Stimulated activated naive CD4-positive, alpha-beta T cell treated with Interleukin-2 at 50 U/mL for 16 hours (primary cell): ENCODE results near the gene ZNF254.
"Not testable (repeated sequence)": the region's sequence is repeated elsewhere in the genome, so short reads cannot be mapped to it uniquely, and the experiment has no call there.

Experiments
- DNase-seq: peaks from one replicate; lab custom pipeline; 2025; lab: John Stamatoyannopoulos, UW

Gene ZNF254

DNA sequence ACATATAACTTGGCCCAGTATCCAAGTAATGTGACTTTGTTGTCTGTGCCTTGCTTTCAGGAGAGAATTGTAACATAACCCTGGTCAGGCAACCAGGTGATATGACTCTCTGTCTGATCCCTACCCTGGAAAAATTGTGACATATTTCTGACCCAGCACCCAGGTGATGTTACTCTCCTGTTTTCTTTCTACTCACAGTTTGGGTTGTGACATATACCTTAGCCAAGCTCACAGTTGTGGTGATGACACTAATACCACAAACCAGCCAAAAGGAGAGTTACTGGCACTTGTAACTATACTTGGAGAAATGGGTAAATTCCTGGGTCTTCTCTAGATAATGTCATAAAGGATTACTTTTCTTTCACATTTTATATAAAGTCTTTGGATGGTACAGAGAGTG, 14.3 kb upstream of the ZNF254 start:
- no peak for DNase-seq

DNA sequence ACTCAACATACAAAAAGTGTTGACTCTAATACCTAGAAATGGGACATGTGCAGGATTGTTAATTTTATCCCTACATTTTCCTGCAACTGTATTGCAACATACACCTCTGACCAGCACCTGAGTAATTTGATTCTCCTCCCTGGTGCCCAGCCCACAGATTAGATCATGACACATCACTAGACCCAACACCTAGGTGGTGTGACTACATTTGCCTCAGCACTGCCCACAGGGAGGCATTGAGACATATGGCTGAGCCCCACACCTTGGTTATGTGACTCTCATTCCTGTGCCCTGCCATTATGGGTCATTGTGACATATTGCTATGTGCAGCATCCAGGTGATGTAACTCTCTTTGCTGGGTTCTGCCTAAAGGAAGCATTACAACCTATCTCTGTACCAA, 13.2 kb upstream of the ZNF254 start:
- DNase-seq: no peak

DNA sequence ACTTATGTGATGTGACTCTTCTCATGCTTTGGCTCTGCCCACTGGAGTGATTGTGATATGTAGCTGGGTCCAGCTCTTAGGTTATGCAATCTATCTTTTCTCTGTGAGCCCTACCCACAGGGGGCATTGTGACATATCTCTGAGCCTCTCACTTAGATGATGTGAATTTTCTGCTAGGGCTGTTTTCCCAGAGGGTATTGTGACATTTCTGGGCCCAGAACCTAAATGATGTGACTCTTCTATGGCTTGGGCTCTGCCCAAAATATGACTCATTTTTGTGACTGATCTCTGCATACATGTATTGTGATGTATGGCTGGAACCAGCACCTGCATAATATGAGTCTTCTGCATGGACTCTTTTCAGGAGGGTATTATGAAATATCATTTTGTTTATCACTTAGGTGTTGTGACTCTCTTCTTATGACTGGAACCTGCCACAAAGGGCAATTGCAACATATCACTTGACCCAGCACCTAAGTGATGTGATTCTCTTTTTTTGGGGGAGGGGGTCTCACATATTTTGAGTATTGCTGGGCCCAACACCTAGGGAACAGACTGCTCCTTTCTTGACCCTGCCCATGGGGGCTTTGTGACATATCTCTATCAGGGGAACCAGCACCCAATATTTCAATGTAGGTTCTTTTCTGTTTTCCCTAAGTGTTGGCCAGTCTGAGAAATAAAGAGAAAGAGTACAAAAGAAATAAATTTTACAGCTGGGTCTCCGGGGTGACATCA, 12.1 kb upstream of the ZNF254 start:
- no peak for DNase-seq

DNA sequence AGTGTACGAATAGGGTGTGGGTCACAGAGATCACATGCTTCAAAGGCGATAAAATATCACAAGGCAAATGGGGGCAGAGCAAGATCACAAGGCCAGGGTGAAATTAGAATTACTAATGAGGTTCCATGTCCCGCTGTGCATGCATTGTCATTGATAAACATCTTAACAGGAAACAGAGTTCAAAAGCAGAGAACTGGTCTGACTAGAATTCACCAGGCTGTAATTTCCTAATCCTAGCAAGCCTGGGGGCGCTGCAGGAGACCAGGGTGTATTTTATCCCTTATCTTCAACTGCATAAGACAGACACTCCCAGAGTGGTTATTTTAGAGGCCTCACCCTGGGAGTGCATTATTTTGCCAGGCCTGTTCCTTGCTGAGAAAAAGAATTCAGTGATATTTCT, 11.5 kb upstream of the ZNF254 start:
- DNase-seq: not testable (repeated sequence)

DNA sequence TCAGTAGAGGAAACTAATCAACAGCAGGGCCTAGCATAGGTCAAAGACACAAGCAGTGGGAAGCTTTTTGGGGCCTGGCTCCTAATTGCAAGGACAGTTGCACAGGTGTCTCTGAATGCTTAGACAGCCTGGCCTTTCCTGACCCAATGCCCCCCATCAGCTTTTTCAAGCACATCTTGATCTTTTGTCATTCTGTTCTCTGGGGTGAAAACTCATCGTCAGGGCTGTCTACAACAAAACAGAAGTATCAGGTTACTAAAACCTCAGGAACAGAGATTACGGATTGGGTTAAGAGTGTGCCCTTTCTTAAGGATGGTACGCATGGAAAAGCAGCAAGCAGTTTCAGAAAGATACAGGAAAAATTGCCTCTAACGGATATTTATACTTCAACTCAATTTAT, 8.3 kb upstream of the ZNF254 start:
- DNase-seq: no peak

DNA sequence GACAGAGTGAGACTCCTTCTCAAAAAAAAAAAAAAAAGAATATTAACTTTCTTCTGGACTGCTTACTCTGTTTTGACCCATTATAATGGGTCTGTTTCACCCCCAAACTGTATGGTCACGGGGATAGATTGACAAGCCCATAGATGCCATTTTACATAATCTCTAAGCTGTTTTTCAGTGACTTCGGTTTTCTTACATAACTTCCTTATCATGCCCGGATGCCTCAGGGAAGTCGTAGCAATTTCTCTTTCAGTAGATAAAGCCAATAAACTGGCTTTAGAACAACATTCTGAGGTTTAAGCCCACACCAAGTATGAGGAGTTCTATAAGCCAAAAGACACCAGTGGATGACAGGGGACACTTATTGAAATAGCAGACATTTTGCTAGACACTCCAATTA, 5.9 kb upstream of the ZNF254 start:
- DNase-seq: no peak

DNA sequence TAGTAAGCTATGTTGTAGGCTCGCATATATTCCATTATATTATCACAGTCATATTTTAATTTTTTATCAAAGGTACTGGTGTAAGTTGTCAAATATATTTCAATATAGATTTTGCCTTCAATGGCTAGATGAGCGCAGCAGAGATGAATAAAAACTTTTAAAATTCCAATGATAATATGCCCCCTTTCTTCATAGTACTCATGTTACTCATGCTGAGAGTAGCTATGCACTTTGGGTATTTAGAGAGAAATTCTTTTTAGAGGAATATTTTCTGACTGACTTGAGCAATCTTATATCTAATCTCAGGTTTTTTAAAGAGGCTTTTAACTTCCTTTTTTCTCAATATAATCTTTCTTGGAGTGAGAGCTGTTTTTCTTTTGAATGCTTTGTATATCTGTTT, 11.4 kb downstream of the ZNF254 start:
- no peak for DNase-seq

DNA sequence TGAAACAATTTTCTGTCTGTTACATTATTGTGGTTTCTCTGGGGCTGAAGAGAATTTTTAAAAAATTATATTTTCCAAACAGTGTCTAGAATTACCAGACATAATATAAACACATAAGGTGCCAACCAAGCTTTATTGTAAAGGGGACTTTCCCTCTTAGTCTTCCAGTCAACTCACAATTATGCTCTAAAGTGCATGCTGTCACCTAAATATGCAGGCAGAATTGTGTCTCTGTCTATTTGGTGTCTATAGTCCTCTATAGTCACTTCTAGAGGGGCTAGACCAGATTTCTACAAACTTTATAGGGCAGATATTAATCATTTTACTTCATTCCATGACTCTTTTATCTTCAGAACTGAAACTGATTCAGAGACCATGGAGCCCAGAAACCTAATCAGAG, 12.8 kb downstream of the ZNF254 start:
- DNase-seq: no peak

DNA sequence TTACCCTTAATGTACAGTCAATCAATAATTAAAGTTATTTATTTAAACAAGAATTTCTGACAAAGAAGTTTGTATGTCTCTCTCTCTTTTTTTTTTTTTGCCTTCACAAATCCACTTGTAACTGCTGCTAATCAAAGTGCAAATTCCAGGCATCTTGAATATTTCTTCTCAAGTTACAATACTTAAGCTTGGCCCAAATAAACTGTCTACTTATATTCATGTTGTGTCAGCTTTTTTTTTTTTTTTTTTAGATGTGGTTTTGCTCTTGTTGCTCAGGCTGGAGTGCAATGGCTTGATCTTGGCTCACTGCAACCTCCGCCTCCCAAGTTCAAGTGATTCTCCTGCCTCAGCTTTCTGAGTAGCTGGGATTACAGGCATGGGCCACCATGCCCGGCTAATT, 13.6 kb downstream of the ZNF254 start:
- not testable (repeated sequence) for DNase-seq

DNA sequence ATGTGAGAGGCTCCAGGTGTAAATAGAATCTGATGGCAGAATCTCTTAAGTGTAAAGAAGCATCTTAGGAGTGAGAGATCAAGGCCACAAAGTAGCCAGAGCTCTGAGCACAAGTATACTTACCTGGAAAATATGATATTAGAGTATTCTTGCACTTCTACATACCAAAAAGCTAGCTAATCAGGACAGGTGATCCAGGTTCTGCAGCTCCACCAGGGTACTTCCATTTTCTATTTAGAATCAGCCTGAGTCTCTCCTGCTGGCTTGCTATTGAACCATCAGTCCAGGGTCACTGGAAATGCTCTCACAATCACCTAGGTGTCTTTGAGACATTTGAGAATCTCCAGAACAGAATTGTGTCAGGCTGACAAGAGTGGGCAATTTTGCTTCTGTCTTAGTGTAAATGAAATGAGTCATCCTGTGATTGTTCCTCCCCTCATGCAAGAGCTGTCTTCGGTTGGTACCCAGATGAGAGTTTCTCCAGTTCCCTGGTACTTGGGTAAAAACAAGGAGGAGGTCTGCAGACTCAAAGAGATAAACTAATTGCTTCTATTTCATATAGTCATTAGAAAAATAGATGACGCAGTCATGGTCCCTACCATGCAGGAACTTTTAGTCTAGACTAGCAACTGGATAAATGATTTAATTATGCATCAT, 14.6 kb downstream of the ZNF254 start:
- no peak for DNase-seq

DNA sequence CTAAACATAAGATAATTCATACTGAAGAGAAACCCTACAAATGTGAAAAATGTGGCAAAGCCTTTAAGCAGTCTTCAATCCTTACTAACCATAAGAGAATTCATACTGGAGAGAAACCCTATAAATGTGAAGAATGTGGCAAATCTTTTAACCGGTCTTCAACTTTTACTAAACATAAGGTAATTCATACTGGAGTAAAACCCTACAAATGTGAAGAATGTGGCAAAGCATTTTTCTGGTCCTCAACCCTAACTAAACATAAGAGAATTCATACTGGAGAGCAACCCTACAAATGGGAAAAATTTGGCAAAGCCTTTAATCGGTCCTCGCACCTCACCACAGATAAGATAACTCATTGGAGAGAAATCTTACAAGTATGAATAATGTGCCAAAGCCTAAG, 40.6 kb downstream of the ZNF254 start:
- DNase-seq: no peak

DNA sequence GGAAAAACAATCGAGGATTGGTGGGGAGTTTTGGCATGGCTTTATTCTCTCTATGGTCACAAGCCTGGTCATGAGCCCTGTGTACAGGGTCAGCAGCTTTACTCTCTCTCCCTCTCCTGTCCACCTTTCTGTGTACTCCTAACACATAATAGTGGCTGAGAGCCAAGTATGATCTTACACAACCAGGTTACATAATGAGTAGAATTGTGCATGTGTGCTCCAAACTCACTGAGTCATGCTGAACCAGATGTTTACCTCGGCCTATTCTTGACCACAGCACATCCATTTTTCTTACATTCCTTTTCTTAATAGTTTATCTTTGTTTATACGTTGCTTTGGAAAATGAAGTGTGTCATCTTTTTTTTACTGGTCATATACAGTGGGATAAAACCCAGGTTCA, 53.1 kb downstream of the ZNF254 start:
- no peak for DNase-seq

DNA sequence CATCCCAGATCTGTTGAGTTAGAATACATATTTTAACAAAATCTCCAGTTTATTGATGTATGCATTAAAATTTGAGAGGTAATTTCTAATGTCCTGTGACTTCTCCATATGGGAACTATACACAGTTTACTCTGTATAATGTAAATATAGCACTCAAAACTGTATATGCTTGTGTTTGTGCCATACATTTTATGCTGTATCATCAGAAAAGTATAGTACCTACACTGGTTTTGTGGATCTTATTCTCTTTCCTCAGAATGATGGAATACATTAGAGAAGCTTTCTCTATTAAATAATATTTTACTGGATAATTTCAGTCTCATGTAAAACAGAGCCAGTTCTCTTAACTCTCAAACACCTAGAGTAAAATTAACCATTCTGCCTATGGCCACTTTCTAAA, 53.6 kb downstream of the ZNF254 start:
- no peak for DNase-seq

DNA sequence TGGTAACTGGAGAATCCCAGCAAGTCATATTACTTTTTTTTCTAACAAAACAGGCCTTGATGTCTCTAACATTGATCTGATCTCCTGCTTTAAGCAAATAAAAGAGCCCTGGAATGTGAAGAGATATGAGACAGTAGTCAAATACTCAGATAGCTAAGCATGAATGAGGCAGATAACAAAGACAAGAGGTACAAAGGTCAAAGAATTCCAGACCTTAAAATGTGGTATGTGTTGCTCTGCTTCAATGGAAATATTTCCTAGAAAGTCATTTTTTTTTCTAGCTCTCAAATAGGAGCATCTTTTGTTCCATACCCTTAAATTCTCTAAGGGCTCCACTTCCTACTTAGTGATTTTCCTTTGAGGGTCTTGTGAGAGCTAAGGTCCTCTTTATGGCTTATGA, 54.6 kb downstream of the ZNF254 start:
- DNase-seq: no peak

DNA sequence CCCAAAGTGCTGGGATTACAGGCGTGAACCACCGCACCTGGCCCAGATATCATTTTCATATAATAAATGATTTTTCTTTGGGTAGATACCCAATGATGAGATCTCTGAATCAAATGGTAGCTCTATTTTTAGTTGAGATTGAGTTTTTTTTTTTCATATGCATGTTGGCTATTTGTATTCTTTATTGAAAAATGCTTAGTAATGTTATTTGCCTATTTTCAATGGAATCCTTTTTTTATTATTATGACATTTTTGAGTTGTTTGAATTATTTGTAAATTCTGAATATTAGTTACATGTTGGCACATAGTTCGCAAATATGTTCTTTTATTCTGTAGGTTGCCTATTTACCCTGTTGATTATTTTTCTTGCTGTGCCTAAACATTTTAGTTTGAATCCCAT, 55.8 kb downstream of the ZNF254 start:
- no peak for DNase-seq

DNA sequence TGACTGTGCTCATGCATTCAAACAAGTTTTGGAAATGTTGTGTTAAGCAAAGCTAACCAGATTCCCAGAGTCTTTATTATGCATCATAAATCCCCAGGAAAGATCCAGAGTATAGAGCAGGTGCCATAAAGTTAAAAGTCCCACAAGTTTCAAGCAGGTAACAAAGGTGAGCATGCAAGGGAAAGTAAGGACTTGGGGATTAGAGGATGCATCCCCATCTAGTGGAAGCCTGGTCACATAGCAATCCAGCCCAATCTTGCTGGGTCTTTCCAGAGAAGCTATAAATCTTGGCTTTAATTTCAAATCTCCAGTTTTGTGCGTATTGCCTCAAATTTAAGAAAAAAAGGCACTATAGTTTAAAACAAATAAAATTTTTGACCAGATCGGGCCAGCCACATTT, 72.7 kb downstream of the ZNF254 start:
- DNase-seq: no peak

DNA sequence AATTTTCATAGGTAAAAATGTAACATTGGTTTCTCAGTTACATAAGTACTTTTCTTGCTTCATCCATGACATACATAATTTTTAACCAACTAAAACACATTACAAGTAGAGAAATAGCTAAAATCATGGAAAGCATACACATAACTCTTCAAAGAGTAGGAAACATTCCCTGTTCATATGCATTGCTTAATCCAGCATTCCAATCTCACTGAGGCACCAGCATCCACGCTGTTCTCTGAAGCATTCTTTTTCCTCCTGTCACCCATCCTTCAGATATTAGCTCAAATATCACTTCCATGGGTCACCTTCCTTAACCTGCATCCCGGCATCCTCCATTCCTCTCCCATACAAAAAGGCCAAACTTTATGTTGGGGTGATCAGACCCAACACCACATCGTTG, 79.1 kb downstream of the ZNF254 start:
- no peak for DNase-seq

DNA sequence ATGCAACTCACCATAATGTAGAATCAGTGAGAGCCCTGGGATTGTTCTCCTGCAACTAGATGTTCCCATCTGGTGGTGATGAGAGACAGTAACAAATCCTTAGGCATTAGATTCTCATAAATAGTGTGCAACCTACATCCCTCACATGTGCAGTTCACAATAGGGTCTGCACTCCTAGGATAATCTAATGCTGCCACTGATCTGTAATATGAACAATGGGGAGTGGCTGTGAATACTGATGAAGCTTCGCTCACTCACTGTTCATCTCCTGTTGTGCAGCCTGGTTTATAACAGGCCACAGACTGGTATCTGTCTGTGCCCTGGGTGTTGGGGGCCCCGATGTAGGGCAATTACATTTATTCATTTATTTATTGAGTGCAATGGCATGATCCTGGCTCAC, 86.9 kb downstream of the ZNF254 start:
- no peak for DNase-seq

DNA sequence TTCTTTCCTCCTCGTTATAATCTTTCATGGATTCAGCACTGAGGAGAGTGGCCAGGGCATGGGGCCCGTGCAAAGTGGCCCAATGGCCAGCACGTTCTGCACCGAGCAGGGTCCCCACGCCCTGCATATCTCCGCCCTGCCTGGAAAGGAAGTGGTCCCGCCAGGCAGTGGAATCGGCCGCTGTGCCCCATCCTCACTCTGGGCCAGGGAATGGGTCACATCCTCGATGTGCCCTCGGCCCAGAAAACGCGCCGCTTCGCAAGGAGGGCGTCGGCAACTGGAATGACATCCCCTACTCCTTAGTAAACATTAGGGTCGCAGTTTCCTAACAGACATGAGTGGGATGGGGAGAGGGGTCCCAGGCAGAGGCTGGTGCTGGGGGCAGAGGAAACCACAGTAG, 90.7 kb downstream of the ZNF254 start:
- no peak for DNase-seq

DNA sequence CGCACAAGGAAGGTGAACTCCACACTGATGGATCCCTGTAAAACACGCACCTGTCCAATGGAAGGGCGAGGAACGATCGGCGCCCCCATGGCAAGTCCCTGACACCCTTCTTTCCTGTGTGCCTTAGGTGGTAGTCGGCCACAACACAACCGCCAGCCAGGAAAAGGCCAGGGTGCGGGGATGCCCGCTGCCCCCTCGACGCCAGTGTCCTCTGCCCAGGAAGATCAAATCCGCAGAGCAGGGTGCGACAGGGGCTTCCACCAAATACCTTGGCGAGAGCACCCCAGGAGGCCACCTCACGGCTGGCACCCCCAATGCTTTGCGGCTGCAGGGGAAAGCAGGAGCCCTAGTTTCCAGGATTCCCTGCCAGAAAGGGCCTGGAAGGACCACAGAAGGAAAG, 91.2 kb downstream of the ZNF254 start:
- no peak for DNase-seq
